ENCODE measurements around the gene IBTK. TPM values are rescaled to one million over a fixed set of nuclear protein-coding genes. Genes with fewer than 3 reads are reported as not detected.
A peak's percentile ranks its signal among the peaks of the same experiment; 100 is the strongest.
"Not testable (repeated sequence)": the region's sequence is repeated elsewhere in the genome, so short reads cannot be mapped to it uniquely, and the experiment has no call there.

Gene IBTK
- polyA plus RNA-seq, 3 donors, result 42.4 to 50.1 (median 49.0) TPM

DNA sequence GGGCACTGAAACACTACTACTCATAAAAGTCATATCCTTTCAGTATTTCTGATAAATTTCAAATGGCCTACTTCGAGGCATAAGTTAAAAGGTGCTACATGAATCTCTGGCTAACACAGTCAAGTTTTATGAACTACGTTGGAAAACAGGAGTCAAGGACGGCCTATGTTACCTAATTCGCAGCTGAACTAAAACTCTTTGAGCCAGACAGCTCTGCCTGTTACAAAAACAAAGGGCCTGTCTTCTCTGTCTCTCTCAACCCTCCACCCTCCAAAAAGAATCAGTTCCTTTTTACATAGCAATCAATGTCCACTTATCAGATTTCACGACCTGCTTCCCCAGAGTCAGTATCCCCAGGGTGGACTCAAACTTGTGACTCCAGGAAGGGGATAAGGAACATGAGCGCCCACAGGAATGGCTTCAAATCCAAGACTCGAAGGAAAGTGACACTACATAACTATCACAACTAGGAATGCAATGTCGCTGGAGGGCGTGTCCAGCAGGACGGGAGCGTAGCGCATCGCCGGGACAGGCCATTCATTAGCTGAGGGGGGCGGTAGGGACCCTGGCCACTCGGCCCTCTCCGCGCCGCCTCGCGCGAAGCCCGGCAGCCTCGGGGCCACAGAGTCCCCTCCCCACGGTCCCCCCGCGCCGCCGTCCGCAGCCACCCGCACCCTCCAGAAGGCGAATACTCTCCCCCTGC is 591 bp downstream of the IBTK start:
- peak in 2 of 3 donors; percentile 63 for DNase-seq (ENCODE audit: low read depth in 3 of 3, low spot score in 2 of 3)

DNA sequence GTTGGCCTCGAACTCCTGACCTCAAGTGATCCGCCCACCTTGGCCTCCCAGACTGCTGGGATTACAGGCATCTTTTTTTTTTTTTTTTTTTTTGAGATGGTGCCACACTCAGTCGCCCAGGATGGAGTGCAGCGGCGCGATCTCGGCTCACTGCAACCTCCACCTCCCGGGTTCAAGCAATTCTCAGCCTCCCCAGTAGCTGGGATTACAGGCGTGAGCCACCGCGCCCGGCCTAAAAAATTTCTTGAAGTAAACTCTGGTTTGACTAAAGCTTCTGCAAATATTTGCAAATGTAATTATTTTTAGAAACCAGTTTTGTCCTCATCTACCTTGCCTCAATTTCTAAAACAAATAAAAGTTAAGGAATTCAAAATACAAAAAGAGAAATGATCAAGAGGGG is 1.2 kb downstream of the IBTK start:
- no peak for DNase-seq (ENCODE audit: low read depth in 3 of 3, low spot score in 2 of 3)

DNA sequence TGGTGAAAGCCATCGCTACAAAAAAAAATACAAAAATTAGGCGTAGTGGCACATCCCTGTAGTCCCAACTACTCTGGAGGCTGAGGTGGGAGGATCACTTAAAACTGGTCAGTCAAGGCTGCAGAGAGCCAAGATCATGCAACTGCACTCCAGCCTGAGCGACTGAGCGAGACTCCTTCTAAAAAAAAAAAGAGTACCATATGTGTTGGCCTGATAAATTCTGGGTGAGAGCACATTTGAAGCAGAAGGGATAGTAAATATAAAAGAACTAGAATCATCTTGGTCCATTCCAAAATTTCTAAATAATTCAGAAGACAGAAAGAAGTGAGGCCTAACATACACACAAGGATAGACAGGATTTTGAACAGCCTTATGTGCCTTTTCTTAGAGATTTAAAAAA is 2.2 kb downstream of the IBTK start:
- DNase-seq (ENCODE audit: low read depth in 3 of 3, low spot score in 2 of 3), result no peak

DNA sequence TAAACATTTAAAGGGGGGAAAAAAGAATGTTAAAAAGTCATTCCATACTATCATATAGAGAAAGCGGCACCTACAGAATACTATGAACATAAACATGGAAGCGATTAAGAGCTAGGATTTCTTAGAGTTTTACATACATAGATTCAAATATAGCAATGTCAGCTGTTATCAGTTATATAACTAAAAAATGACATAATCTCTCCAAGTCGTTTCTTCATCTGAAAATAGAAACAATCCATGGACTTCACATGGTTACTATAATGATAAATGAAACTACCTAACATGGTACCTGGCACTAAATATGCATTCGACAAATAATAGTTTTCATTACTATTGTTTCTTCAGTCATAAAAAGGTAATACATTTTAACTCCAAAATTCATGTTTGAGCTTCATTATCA is 3.7 kb downstream of the IBTK start:
- no peak for DNase-seq (ENCODE audit: low read depth in 3 of 3, low spot score in 2 of 3)

DNA sequence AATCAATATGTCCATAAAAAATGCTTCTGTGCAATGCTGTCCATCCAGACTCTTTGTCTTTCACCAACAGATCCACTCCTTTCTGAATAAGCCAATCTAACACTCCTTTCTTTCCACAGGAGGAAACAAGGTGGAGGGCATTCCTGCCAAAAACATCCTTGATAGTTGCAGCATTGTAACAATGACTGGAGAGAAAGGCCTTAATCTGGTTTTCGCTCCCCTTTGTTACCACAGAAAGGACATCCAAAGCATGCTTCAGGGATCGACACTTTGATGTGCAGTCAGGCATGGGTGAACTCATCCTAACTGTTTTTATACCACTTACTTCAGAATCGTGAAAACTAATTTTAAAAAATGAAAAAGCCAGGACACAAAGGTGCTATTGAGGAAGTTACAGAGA is 7.4 kb downstream of the IBTK start:
- no peak for DNase-seq (ENCODE audit: low read depth in 3 of 3, low spot score in 2 of 3)

DNA sequence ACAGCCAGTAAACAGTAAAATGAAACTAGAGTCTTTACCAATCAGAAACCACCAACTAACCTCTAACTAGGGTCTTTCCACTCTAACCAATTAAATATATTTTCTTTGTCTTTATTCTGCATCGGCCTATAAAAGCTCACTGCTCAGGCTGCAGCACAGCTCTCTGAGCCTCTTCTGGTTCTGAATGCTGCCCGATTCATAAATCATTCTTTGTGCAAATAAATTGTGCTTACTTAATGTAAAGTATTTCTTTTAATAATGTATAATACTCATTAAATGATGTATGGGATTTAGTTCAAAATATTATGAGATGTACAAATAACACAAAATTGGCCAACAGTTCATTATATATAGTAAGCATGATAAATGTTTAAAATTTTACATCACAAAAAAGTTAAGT is 7.9 kb downstream of the IBTK start:
- no peak for DNase-seq (ENCODE audit: low read depth in 3 of 3, low spot score in 2 of 3)

DNA sequence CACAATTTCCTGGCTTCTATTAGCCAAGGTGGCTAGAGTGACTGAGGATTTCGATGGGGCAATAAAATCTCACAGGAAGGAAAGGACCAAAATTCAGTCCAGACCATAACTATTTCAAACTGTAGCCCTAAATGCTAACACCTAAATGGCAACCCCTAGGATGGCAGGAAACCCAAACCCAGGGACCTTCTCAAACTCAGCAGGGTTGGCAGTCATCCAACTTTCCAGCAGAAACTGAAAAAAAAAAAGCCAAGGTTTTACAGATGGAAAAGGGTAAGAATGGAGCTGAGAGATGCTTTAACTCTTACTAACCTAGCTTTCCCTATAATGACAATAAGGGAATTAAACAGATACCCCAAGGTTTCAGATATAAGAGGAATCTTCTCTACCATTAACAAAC is 10.5 kb downstream of the IBTK start:
- no peak for DNase-seq (ENCODE audit: low read depth in 3 of 3, low spot score in 2 of 3)

DNA sequence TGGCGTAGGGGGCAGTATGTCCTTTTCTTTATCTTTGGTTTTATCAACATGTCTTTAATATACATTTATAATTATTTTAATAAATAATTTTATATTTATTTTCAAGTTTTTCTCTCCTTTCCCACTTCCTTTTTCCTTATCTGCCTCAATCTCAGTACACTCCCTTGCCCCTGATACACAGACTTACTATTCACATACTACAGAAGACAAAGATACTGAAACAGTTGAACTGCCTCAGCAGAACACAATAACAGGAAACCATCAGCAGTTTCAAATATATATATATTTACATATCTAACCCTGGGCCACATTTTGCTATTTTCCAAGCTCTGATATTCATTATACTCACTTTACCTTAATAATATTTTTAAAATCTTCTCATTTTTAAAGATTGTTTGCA is 19.8 kb downstream of the IBTK start:
- DNase-seq (ENCODE audit: low read depth in 3 of 3, low spot score in 2 of 3), result no peak

DNA sequence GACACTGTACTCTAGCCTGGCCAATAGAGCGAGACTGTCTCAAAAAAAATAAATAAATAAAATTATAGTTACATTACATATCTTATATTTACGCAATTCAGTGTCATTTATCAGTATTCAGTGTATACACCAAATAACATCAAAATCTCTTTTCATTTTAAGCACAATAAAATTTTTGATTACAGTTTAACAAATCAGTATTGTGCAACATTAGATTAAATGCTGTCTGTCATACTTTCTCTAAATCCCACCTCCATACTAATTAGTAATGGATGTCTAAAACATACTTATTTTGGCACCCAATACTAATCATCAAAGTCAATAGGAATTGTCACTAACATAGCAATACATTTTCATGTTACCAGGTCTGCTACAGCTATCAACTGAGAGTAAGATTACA is 27.4 kb downstream of the IBTK start:
- no peak for DNase-seq (ENCODE audit: low read depth in 3 of 3, low spot score in 2 of 3)

DNA sequence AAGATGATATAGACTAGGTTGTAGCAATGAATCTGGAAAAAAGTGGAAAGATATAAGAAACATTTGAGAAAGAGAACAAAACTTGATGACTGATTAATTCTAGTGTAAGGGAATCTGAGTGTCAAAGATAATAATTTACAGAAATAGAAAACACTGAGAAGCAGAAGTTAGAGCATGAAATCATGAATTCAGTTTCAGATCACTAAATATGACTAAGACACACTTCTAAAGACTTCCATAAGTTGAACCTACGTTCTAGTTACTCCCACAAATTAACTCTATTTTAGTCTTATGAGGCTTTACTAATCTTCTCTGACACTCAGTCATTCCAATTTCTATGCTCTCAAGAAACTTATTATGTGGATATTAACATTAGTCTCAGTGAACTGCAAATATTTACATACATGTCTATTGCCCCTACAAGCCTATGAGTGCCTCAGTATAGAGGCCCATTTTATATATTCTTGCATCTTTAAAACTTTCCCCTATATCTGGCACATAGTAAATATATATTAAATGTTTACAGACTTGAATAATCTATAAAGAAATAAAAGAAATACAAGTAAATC is 30.4 kb downstream of the IBTK start:
- no peak for DNase-seq (ENCODE audit: low read depth in 3 of 3, low spot score in 2 of 3)

DNA sequence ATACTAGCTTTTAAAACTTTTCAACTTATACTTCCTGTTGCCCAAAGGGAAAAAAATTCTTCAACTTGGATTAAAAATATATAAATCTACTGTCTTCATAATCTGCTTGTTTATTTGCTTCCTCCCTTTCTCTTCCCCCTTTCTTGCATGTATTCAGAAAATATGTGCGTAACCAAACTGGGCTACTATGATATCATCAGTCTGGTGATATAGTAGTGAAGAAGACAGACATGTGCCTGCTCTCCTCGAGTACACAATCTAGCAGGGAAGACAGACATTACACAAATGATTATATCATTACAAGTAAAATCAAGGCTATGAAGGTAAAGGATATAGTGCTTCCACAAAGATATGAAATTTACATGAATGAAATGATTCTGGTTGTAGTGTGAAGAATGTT is 31.0 kb downstream of the IBTK start:
- no peak for DNase-seq (ENCODE audit: low read depth in 3 of 3, low spot score in 2 of 3)

DNA sequence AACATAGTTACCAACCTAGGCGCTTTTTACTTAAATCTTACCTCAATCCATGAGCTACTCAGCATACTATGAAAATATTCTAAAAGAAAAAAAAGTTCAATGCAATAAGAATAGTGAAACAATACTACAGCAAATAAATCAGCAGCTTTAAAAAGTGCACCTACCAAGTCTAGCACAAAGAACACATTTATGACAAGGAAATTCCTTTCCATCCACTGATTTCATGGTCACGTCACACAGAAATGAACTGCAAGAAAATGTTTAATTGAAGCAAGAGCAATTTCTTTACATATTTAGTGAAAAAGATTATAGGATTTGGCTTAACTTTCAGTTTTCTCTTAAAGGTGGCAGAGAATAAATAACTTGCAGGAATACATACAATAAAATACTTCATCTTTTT is 36.2 kb downstream of the IBTK start:
- no peak for DNase-seq (ENCODE audit: low read depth in 3 of 3, low spot score in 2 of 3)

DNA sequence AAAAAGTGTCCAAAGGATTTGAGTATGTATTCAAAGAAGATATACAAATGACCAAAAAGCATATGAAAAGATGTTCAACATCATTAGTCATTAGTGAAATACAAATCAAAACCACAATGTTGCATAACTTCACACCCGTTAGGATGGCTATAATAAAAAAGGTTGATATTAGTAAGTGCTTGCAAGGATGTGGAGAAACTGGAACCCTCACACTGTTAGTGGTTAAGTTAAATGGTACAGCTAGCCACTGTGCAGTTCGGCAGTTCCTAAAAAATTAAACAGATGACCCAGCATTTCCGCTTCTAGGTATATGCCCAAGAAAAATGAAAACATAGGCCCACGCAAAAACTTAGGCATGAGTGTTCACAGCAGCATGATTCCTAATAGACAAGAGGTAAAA is 38.6 kb downstream of the IBTK start:
- DNase-seq (ENCODE audit: low read depth in 3 of 3, low spot score in 2 of 3), result no peak

DNA sequence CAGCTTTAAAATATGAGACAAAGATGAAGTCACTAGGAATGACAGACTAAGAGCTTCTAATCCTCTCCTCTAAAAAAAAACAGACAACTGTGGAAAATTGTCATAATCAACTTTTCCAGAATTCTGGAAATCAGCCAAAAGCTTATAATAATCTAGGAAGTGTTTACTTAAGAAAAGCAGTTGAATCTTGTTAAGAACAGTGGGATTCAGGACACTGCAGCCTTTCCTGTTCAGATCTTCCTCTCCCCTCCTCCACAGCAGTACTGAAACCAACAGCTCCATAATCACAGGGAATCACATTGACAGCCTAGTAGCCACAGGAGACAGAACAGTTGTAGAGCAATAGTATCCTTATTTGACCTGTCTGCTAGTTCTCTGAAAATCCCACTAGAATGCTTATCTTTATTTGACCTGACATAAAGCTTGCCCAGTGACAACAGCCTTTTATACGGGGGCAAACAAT is 41.6 kb downstream of the IBTK start:
- DNase-seq (ENCODE audit: low read depth in 3 of 3, low spot score in 2 of 3), result no peak

DNA sequence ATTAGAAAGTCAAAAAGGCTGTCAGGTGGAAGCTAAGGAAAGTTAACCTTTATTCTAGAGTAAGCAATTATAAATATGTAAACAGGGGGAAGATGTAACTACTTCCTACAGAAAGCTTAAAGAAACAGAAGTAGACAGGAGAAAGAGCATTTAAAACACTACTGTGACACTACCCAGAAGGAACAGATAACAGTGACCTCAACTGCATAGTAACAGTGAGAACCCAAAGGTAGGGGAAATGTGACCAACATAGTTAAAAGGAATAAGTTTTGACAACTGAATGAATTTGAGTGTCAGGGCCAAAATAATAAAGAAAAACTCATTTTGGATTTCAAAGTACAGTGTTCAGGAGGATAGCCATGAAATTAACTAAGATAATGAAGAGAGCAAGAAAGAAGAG is 43.5 kb downstream of the IBTK start:
- no peak for DNase-seq (ENCODE audit: low read depth in 3 of 3, low spot score in 2 of 3)

DNA sequence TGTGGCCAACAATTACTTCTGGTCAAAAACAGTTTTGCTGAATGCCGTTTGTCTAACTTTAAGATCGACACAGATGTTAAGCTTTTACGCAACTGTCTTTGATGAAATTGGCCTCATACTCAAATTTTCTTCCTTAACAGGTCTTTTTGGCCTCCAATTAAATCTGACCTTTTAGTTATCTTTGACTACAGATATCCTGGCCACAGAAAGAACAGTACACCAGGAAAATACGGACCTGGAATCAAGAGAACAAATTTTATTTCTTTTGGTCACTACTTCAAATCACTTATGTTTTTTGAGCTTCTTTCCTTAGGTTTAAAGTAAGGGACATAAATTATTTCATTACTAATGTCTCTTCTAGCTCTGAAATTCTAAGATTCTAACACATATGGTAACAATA is 49.8 kb downstream of the IBTK start:
- no peak for DNase-seq (ENCODE audit: low read depth in 3 of 3, low spot score in 2 of 3)

DNA sequence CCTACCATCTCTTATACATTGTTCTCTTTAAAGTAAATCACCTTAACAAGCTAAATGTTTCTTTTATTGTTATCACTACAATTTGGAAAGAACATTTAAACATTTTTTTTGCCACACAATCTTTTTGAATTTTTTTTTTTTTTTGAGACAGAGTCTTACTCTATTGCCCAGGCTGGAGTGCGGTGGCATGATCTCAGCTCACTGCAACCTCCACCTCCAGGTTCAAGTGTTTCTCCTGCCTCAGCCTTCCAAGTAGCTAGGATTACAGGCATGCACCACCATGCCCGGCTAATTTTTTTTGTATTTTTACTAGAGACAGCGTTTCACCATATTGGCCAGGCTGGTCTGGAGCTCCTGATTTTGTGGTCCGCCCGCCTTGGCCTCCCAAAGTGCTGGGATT is 50.3 kb downstream of the IBTK start:
- not testable (repeated sequence) for DNase-seq (ENCODE audit: low read depth in 3 of 3, low spot score in 2 of 3)

DNA sequence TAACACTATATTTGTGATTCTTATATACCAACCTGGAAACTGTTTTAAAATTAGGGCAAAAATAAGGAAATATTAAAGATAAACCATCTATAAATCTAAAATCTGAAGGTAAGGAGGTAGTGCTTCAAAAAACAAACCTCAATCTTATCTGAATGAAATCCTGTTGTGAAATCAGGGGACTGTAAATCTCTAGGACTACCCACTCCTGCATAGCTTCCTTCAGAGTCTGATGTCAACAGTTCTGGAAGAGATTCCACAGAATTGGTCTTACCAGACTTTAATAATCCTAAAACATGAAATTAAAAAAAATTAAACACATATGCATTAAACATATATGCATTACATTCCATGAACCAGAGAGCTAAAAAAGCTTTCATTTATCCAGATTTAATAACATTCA is 51.4 kb downstream of the IBTK start:
- no peak for DNase-seq (ENCODE audit: low read depth in 3 of 3, low spot score in 2 of 3)

DNA sequence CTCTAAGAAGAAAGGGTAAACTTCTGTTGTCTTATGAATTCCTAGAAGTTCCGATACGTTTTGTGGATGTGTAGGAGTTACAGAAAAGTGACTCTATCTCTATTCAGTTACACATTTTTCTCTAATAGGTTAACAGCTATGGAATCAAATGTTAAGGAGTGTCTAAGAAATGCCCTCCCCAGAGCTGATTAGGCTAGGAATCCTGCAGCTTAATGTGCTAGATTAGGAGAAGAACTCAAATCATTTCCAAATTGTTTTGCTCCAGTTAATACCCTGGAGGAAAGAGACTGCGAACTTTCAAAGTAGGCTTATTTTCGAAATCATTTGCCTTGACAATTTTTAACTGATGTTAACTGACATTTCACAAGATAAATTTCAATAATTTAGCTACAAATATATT is 51.9 kb downstream of the IBTK start:
- DNase-seq (ENCODE audit: low read depth in 3 of 3, low spot score in 2 of 3), result no peak

DNA sequence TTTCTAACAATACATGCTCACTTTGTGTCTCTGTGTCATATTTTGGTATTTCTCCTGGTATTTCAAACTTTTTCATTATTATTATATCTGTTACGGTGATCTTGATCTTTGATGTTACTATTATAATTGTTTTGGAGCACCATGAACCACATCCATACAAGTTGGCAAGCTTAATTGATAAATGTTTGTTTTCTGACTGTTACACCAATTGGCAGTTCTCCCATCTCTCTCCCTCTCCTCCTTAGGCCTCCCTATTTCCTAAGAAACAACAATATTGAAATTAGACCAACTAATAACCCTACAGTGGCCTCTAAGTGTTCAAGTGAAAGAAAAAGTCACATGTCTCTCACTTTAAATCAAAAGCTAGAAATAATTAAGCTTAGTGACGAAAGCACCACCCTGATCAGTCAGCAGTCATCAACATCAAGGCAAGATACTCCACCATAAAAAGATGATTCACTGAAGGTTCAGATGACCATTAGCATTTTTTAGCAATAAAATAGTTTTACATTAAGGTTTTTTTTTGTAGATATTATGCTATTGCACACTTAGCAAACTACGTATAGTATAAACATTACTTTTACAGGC is 61.5 kb downstream of the IBTK start:
- no peak for DNase-seq (ENCODE audit: low read depth in 3 of 3, low spot score in 2 of 3)

DNA sequence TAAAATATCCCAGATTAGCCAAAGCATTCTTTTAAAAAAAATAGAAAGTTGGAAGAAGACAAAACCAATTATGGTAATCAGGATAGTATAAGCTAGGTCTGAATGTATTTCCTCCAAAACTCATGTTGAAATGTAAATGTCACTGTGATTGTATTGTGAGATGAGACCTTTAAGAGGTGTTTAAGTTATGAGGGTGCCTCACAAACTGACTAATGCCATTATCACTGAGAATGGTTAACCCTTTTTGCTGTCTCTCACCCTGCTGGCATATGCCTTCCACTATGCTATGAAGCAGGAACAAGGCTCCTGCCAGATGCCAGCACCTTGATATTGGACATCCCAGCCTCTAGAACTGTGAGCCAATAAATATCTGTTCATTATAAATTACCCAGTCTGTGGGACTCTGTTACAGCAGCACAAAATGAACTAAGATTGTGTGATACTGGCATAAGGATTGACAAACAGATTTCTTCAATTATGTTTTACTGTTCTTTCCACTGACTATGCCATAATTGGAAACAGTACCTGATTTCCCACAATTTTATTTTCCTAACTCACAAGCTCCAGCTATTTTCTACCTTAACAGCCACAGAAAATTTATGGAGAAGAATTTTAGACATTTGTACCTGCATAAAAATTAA is 63.8 kb downstream of the IBTK start:
- no peak for DNase-seq (ENCODE audit: low read depth in 3 of 3, low spot score in 2 of 3)

DNA sequence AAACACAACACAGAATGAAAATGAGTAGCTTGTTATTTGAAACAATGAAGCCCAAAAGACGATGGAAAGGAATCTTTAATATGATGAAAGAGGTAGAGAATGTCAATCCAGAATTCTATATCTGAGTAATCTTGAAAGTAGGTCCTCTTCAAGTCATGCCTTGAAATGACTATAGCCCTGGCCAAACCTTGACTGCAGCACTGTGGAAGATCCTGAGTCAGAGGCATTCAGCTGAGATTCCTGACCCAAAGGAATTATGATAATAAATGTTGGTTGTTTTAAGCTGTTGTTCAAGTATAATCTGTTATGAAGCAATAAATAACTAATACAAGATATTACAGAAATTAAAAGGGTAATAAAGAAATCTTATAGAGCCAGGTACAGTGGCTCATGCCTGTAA is 64.8 kb downstream of the IBTK start:
- no peak for DNase-seq (ENCODE audit: low read depth in 3 of 3, low spot score in 2 of 3)
